VCaP (cell line): ENCODE measurements around the gene GOLGA8N.
A peak's percentile ranks its signal among the peaks of the same experiment; 100 is the strongest.
"Not testable (repeated sequence)": the region's sequence is repeated elsewhere in the genome, so short reads cannot be mapped to it uniquely, and the experiment has no call there.

Experiments used
- H3K27ac ChIP-seq: fragments of 450-650 bp; 2 replicates; pipeline ENCODE4 v1.5.1; 2017
- CTCF ChIP-seq: fragments of 450-650 bp; conservative IDR thresholded peaks from 2 replicates; pipeline ENCODE4 v1.5.1; 2017; ENCODE audit warnings: mild to moderate bottlenecking, moderate library complexity

The GOLGA8N gene

GRCh38 chr15:32593151-32593550 lies at the start of gene GOLGA8N:
TSS of gene GOLGA8N (plus strand) at chr15:32593456.
- not testable (repeated sequence) for H3K27ac ChIP-seq

- H3K27ac ChIP-seq = not testable (repeated sequence)
These were observed 49.8 kb upstream of the GOLGA8N start for GRCh38 chr15:32543456-32543855.

- H3K27ac ChIP-seq = not testable (repeated sequence)
These were observed 48.1 kb upstream of the GOLGA8N start for GRCh38 chr15:32545129-32545528.

GRCh38 chr15:32554587-32554986 lies 38.7 kb upstream of the GOLGA8N start:
- H3K27ac ChIP-seq = not testable (repeated sequence)

- H3K27ac ChIP-seq = not testable (repeated sequence)
These were observed 31.1 kb upstream of the GOLGA8N start for GRCh38 chr15:32562198-32562597.

GRCh38 chr15:32568988-32569387 lies 24.3 kb upstream of the GOLGA8N start:
- not testable (repeated sequence) for H3K27ac ChIP-seq

GRCh38 chr15:32578482-32578881 lies 14.8 kb upstream of the GOLGA8N start:
- not testable (repeated sequence) for H3K27ac ChIP-seq

GRCh38 chr15:32585844-32586243 lies 7.4 kb upstream of the GOLGA8N start:
- not testable (repeated sequence) for H3K27ac ChIP-seq

- not testable (repeated sequence) for H3K27ac ChIP-seq
These were observed 16.3 kb downstream of the GOLGA8N start for GRCh38 chr15:32609518-32609917.

- not testable (repeated sequence) for H3K27ac ChIP-seq
- peak; percentile 20; the same call in 1 of the 2 replicates for TF ChIP-seq CTCF
These were observed 17.5 kb downstream of the GOLGA8N start for GRCh38 chr15:32610719-32611118.

GRCh38 chr15:32614712-32615050 lies 21.4 kb downstream of the GOLGA8N start:
- H3K27ac ChIP-seq = peak overlapping the region; percentile 63

GRCh38 chr15:32615051-32615870 lies 22.0 kb downstream of the GOLGA8N start, which contains the start of gene ARHGAP11A:
TSS of gene ARHGAP11A (plus strand) at chr15:32615504. CDS start at chr15:32616212, 708 bp downstream.
- peak within 1 kb of the TSS; percentile 63 for H3K27ac ChIP-seq

GRCh38 chr15:32615871-32616426 lies 22.7 kb downstream of the GOLGA8N start:
- peak overlapping the region; percentile 63 for H3K27ac ChIP-seq

- no peak for TF ChIP-seq CTCF
These were observed 43.2 kb downstream of the GOLGA8N start for GRCh38 chr15:32636410-32636809.

More at GRCh38 chr15:32636410-32636809, 43.2 kb downstream of the GOLGA8N start:
- H3K27ac ChIP-seq = no peak overlapping the region
